ENCODE data around the gene DDRGK1.

Gene DDRGK1

GRCh38 chr20:3180319-3180718 lies 24.2 kb downstream of the DDRGK1 start:
- DNase-seq, result no peak

- DNase-seq, result no peak
These were observed 26.6 kb downstream of the DDRGK1 start for GRCh38 chr20:3177746-3178485.

GRCh38 chr20:3175270-3175669 lies 29.2 kb downstream of the DDRGK1 start:
- DNase-seq, result no peak

- DNase-seq, result no peak
These were observed 29.8 kb downstream of the DDRGK1 start for GRCh38 chr20:3174442-3175261.

GRCh38 chr20:3173610-3174441 lies 30.7 kb downstream of the DDRGK1 start:
- peak; percentile 88 for DNase-seq

- peak; percentile 90 for DNase-seq
These were observed 31.4 kb downstream of the DDRGK1 start, which contains the start of gene LZTS3 for GRCh38 chr20:3172933-3173609. Gene LZTS3 (minus strand): TSS chr20:3173549. CDS start chr20:3167163, 6,386 bp downstream.

GRCh38 chr20:3172126-3172932 lies 32.2 kb downstream of the DDRGK1 start:
- DNase-seq, result no peak

GRCh38 chr20:3171391-3172125 lies 32.9 kb downstream of the DDRGK1 start:
- no peak for DNase-seq

GRCh38 chr20:3168829-3169590 lies 35.5 kb downstream of the DDRGK1 start:
- DNase-seq, result no peak

GRCh38 chr20:3168079-3168828 lies 36.2 kb downstream of the DDRGK1 start:
- DNase-seq, result no peak

- DNase-seq, result no peak
These were observed 36.8 kb downstream of the DDRGK1 start for GRCh38 chr20:3167738-3168078.

- DNase-seq, result no peak
These were observed 37.6 kb downstream of the DDRGK1 start for GRCh38 chr20:3166913-3167342.

- DNase-seq, result no peak
These were observed 38.1 kb downstream of the DDRGK1 start for GRCh38 chr20:3166338-3166912.

GRCh38 chr20:3165473-3166337 lies 38.8 kb downstream of the DDRGK1 start:
- DNase-seq, result no peak

- no peak for DNase-seq
These were observed 39.6 kb downstream of the DDRGK1 start for GRCh38 chr20:3164763-3165410.

GRCh38 chr20:3164043-3164762 lies 40.3 kb downstream of the DDRGK1 start:
- no peak for DNase-seq

Measured in T-helper 9 cell (primary cell).